A673 (cell line): Measurements from ENCODE around the gene NPW. TPM values are rescaled to one million over a fixed set of nuclear protein-coding genes. Genes with fewer than 3 reads are reported as not detected.

Experiments used
- BruUV-seq: library from RNA; stranded (reverse); fragments of 400-500 nt; replicated peaks from 2 replicates; lab custom pipeline; 2021; lab: Mats Ljungman, UMichigan
- CTCF ChIA-PET: fragments of 300-600 bp; sonication (Branson Sonifier 250); formaldehyde crosslinking; loops from one replicate; lab custom pipeline; 2022; ENCODE audit warnings: antibody characterized with exemption; lab: Charles Lee
- POLR2A ChIA-PET: fragments of 300-600 bp; sonication (Branson Sonifier 250); formaldehyde crosslinking; loops from one replicate; lab custom pipeline; 2022; ENCODE audit warnings: antibody characterized with exemption; ENCODE audit not compliant: low non-redundant PET; lab: Charles Lee
- DNase-seq: peaks from one replicate; pipeline ENCODE4 v3.0.0-alpha.2; 2015; ENCODE audit warnings: low spot score
- H3K27ac ChIP-seq: fragments of 200-600 bp; sonication (generic); 2 replicates; pipeline ENCODE4 v1.5.1; 2016; ENCODE audit warnings: mixed run types, low read depth, mild to moderate bottlenecking, mixed read lengths, antibody characterized with exemption, low read length; ENCODE audit not compliant: poor library complexity, severe bottlenecking
- H3K27me3 ChIP-seq: fragments of 200-600 bp; sonication (generic); replicated peaks from 2 replicates; pipeline ENCODE4 v1.6.1; 2017; ENCODE audit warnings: mixed run types, low read depth, mild to moderate bottlenecking, mixed read lengths, antibody characterized with exemption, low read length; ENCODE audit not compliant: insufficient read depth, poor library complexity
- H3K36me3 ChIP-seq: fragments of 200-600 bp; sonication (generic); 2 replicates; pipeline ENCODE4 v1.6.1; 2016; ENCODE audit warnings: mixed run types, mild to moderate bottlenecking, mixed read lengths, antibody characterized with exemption, low read length; ENCODE audit not compliant: insufficient read depth, poor library complexity, severe bottlenecking
- H3K4me1 ChIP-seq: fragments of 200-600 bp; sonication (generic); 2 replicates; pipeline ENCODE4 v1.6.1; 2017; ENCODE audit warnings: mixed run types, mild to moderate bottlenecking, mixed read lengths, antibody characterized with exemption, low read length; ENCODE audit not compliant: insufficient read depth, poor library complexity, severe bottlenecking
- H3K4me3 ChIP-seq: fragments of 200-600 bp; sonication (generic); 2 replicates; pipeline ENCODE4 v1.5.1; 2016; ENCODE audit warnings: low read depth, mixed run types, mild to moderate bottlenecking, mixed read lengths, low read length; ENCODE audit not compliant: poor library complexity, severe bottlenecking
- H3K9me3 ChIP-seq: fragments of 200-600 bp; sonication (generic); 2 replicates; pipeline ENCODE4 v1.6.1; 2016; ENCODE audit warnings: mixed run types, low read depth, mild to moderate bottlenecking, mixed read lengths, antibody characterized with exemption, low read length; ENCODE audit not compliant: poor library complexity, severe bottlenecking
- CTCF ChIP-seq: fragments of 300-800, 200-600 bp; sonication (generic); conservative IDR thresholded peaks from 2 replicates; pipeline ENCODE4 v1.5.1; 2017; ENCODE audit warnings: low read depth, mild to moderate bottlenecking, antibody characterized with exemption, low read length, moderate library complexity, mixed read lengths
- EZH2 ChIP-seq: fragments of 200-600 bp; sonication (generic); IDR thresholded peaks from 2 replicates; pipeline ENCODE4 v1.6.1; 2017; ENCODE audit warnings: borderline replicate concordance, low read depth, mild to moderate bottlenecking, mixed read lengths, antibody characterized with exemption, low read length; ENCODE audit not compliant: poor library complexity, severe bottlenecking
- intact Hi-C: fragments of 100-400 bp; cut with micrococcal nuclease; formaldehyde crosslinking; loops from one replicate; pipeline ENCODE4 v1.10.0; 2022; ENCODE audit not compliant: unreplicated experiment
- total RNA-seq: library from RNA; stranded (reverse); gene quantifications from 2 replicates; pipeline ENCODE4 v1.2.3, GENCODE V29; 2021

The NPW gene
- total RNA-seq, 1 experiment from 2014 or later = 96.5 TPM

GRCh38 chr16:2008009-2008526, 11.5 kb upstream of the NPW start:
- H3K36me3 ChIP-seq = peaks cover 6% of the 10 kb centered on the region
- ChIA-PET CTCF (interaction anchor here (0.7 to 1.0 kb wide), 2 partner anchors 133 kb away, joined by 4 read pairs; no protein-coding TSS in a partner anchor), POLR2A (no interaction called here)
- peaks cover 46% of the 10 kb centered on the region for H3K4me1 ChIP-seq
- H3K4me3 ChIP-seq = peak overlapping the region; percentile 99
- TF ChIP-seq EZH2 (no peak), CTCF (no peak)
- H3K27me3 ChIP-seq = no peaks in the 10 kb centered on the region
- DNase-seq = no peak
- no peaks in the 10 kb centered on the region for H3K9me3 ChIP-seq
- intact Hi-C loops = loop anchor here (10.0 kb wide), 1 partner anchor 207 kb away; the partner anchor contains the start of genes BRICD5 and PGP
- H3K27ac ChIP-seq = peak overlapping the region; percentile 93
- BruUV-seq = no TSS peak

- Histone ChIP-seq H3K27ac (peak overlapping the region; percentile 93), H3K4me3 (peak overlapping the region; percentile 99), H3K27me3 (no peaks in the 10 kb centered on the region), H3K36me3 (peaks cover 3% of the 10 kb centered on the region), H3K4me1 (peaks cover 46% of the 10 kb centered on the region), H3K9me3 (no peaks in the 10 kb centered on the region)
- no TSS peak for BruUV-seq
- intact Hi-C loops = loop anchor here (10.0 kb wide), 1 partner anchor 206 kb away; the partner anchor contains the start of genes BRICD5 and PGP
- ChIA-PET CTCF (interaction anchor here (1.0 kb wide), 1 partner anchor 132 kb away, joined by 4 read pairs; no protein-coding TSS in a partner anchor), POLR2A (interaction anchor here (0.5 to 0.6 kb wide), 3 partner anchors 21 to 460 kb away, joined by 4 to 5 read pairs (median 4); partner anchors contain the start of gene TRAF7)
- peak; percentile 58 for DNase-seq
- TF ChIP-seq CTCF = no peak
- no peak for TF ChIP-seq EZH2
Observed at GRCh38 chr16:2008631-2009163, 10.9 kb upstream of the NPW start.

GRCh38 chr16:2009164-2009711, 10.3 kb upstream of the NPW start:
- intact Hi-C loops = loop anchor here (10.0 kb wide), 1 partner anchor 206 kb away; the partner anchor contains the start of genes BRICD5 and PGP

More at GRCh38 chr16:2009164-2009711, 10.3 kb upstream of the NPW start:
- peak overlapping the region; percentile 93 for H3K27ac ChIP-seq
- H3K27me3 ChIP-seq = no peaks in the 10 kb centered on the region
- peaks cover 3% of the 10 kb centered on the region for H3K36me3 ChIP-seq
- ChIA-PET POLR2A (interaction anchor here (0.5 to 0.6 kb wide), 3 partner anchors 22 to 459 kb away, joined by 4 to 5 read pairs (median 4); partner anchors contain the start of gene TRAF7), CTCF (interaction anchor here (1.0 kb wide), 1 partner anchor 131 kb away, joined by 4 read pairs; no protein-coding TSS in a partner anchor)
- no peak for DNase-seq
- no TSS peak for BruUV-seq
- no peaks in the 10 kb centered on the region for H3K9me3 ChIP-seq
- H3K4me3 ChIP-seq = peak overlapping the region; percentile 99
- H3K4me1 ChIP-seq = peaks cover 42% of the 10 kb centered on the region
- TF ChIP-seq CTCF = no peak
- no peak for TF ChIP-seq EZH2
